ENCODE measurements around the gene PBXIP1. TPM values are rescaled to one million over a fixed set of nuclear protein-coding genes. Genes with fewer than 3 reads are reported as not detected.

Gene PBXIP1
- total and polyA plus RNA-seq, 2 experiments from 2014 or later: 53.0 to 61.0 TPM

- H3K4me3 ChIP-seq: peak within 1 kb of the TSS; percentile 26
- DNase-seq (ENCODE audit: low spot score): peak; percentile 97
- peak within 1 kb of the TSS; percentile 69 for H3K4me2 ChIP-seq
- no peaks in the 10 kb centered on the region for H4K20me1 ChIP-seq (ENCODE audit: insufficient read depth, poor library complexity, severe bottlenecking)
- peaks cover 8% of the 10 kb centered on the region for H3K4me1 ChIP-seq (ENCODE audit: insufficient read depth)
- TF ChIP-seq EZH2phosphoT487 (IDR thresholded peaks at IDR 0.05; ENCODE audit: low read depth, severe bottlenecking, unreplicated experiment) (no peak), EZH2 (IDR thresholded peaks at IDR 0.05; ENCODE audit: borderline replicate concordance) (no peak), CTCF (IDR thresholded peaks at IDR 0.05; ENCODE audit: poor library complexity) (peak; percentile 41)
- H3K9me2 ChIP-seq (replicated peaks; ENCODE audit: insufficient read depth): no peaks in the 10 kb centered on the region
- peaks cover 9% of the 10 kb centered on the region for H3K79me2 ChIP-seq
- H3K36me3 ChIP-seq (replicated peaks; ENCODE audit: insufficient read depth, low read depth): no peaks in the 10 kb centered on the region
- H3K9me3 ChIP-seq (ENCODE audit: low read depth): no peaks in the 10 kb centered on the region
- peak within 1 kb of the TSS; percentile 96 for H3K27ac ChIP-seq
- H2AFZ ChIP-seq: peak within 1 kb of the TSS; percentile 71
- H3K27me3 ChIP-seq: no peaks in the 10 kb centered on the region
- WGBS (ENCODE audit: low lambda C conversion rate, missing lambda C conversion rate): under 1% methylated on average over 45 of the region's 45 CpGs
Measured at GRCh38 chr1:154936555-154937084, 19.3 kb downstream of the PBXIP1 start, which contains the start of gene PMVK. PMVK (minus strand) TSS chr1:154936719; CDS start chr1:154936685, 34 bp downstream.

- no peaks in the 10 kb centered on the region for H3K9me2 ChIP-seq (replicated peaks; ENCODE audit: insufficient read depth)
- peak overlapping the region; percentile 26 for H3K4me3 ChIP-seq
- H3K27me3 ChIP-seq: no peaks in the 10 kb centered on the region
- H3K27ac ChIP-seq: peak overlapping the region; percentile 96
- H3K4me1 ChIP-seq (ENCODE audit: insufficient read depth): peaks cover 8% of the 10 kb centered on the region
- TF ChIP-seq CTCF (IDR thresholded peaks at IDR 0.05; ENCODE audit: poor library complexity): no peak
- no peak for TF ChIP-seq EZH2 (IDR thresholded peaks at IDR 0.05; ENCODE audit: borderline replicate concordance)
- TF ChIP-seq EZH2phosphoT487 (IDR thresholded peaks at IDR 0.05; ENCODE audit: low read depth, severe bottlenecking, unreplicated experiment): no peak
- H2AFZ ChIP-seq: peak overlapping the region; percentile 71
- DNase-seq (ENCODE audit: low spot score): no peak
- no peaks in the 10 kb centered on the region for H3K36me3 ChIP-seq (replicated peaks; ENCODE audit: insufficient read depth, low read depth)
- no peaks in the 10 kb centered on the region for H4K20me1 ChIP-seq (ENCODE audit: insufficient read depth, poor library complexity, severe bottlenecking)
- H3K9me3 ChIP-seq (ENCODE audit: low read depth): no peaks in the 10 kb centered on the region
- H3K79me2 ChIP-seq: peaks cover 9% of the 10 kb centered on the region
- peak overlapping the region; percentile 69 for H3K4me2 ChIP-seq
- 49% methylated on average over 25 of the region's 27 CpGs for WGBS (ENCODE audit: low lambda C conversion rate, missing lambda C conversion rate)
Measured at GRCh38 chr1:154935749-154936554, 19.9 kb downstream of the PBXIP1 start.

GRCh38 chr1:154934358-154934948, 21.4 kb downstream of the PBXIP1 start:
- Histone ChIP-seq H3K4me3 (no peak overlapping the region), H3K27ac (no peak overlapping the region), H2AFZ (no peak overlapping the region), H3K9me3 (ENCODE audit: low read depth) (no peaks in the 10 kb centered on the region), H4K20me1 (ENCODE audit: insufficient read depth, poor library complexity, severe bottlenecking) (no peaks in the 10 kb centered on the region), H3K4me2 (no peak overlapping the region), H3K27me3 (no peaks in the 10 kb centered on the region), H3K9me2 (replicated peaks; ENCODE audit: insufficient read depth) (no peaks in the 10 kb centered on the region), H3K79me2 (peaks cover 9% of the 10 kb centered on the region), H3K36me3 (replicated peaks; ENCODE audit: insufficient read depth, low read depth) (no peaks in the 10 kb centered on the region), H3K4me1 (ENCODE audit: insufficient read depth) (peaks cover 8% of the 10 kb centered on the region)
- no peak for DNase-seq (ENCODE audit: low spot score)
- TF ChIP-seq EZH2 (IDR thresholded peaks at IDR 0.05; ENCODE audit: borderline replicate concordance): no peak
- no peak for TF ChIP-seq EZH2phosphoT487 (IDR thresholded peaks at IDR 0.05; ENCODE audit: low read depth, severe bottlenecking, unreplicated experiment)
- no peak for TF ChIP-seq CTCF (IDR thresholded peaks at IDR 0.05; ENCODE audit: poor library complexity)
- WGBS (ENCODE audit: low lambda C conversion rate, missing lambda C conversion rate): 98% methylated on average over 5 of the region's 5 CpGs

Measured in hepatocyte (in vitro differentiated cells).